Measurements from ENCODE around the gene CAPN1. TPM values are rescaled to one million over a fixed set of nuclear protein-coding genes. Genes with fewer than 3 reads are reported as not detected.

The CAPN1 gene
- total RNA-seq, result 100 to 1,000 TPM; 100 to 196 (median 156) TPM

DNA sequence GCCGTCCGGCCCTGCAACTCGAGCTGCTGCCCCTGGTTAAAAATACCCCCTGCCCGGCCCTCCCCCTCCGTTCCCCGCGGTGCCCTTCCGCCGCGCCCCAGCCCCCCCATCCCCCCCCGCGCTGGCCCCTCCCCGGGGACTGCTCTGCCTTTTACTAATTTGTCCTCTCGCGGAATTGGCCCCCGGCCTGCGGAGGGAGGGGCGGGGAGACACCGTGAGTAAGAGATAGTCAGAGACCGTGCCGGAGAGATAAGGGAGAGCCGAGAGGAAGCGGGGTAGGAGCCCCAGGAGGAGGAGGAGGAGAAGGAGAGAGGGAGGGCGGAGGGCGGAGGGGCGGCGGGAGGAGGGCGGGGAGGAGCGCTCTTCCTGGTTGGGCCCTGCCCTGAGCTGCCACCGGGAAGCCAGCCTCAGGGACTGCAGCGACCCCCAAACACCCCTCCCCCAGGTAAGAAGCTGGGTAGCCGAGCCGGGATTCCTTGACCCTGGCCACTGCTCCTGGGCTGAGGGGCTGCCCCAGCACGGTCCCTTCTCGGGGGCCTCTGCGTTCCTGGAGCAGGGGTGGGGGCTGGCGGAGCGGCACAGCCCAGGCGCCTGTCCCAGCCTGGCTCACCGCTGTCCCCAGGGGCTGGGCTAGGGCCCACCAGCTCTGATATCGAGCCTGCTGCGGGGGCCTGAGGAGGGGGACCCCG, at the start of gene CAPN1:
CAPN1 (plus strand) TSS at position 360 of the 689 bp plus-strand sequence. CDS start 774 bp downstream, outside the sequence.
- Histone ChIP-seq H3K27ac (peak within 1 kb of the TSS; percentile 82 to 92 (median 90)), H3K4me1 (peaks cover 0 to 43% (median 15%) of the 10 kb centered on the region in 3 donors), H3K36me3 (peaks cover 0 to 35% of the 10 kb centered on the region in 2 donors), H3K4me3 (peak within 1 kb of the TSS; percentile 84 to 96), H3K27me3 (no peaks in the 10 kb centered on the region), H3K9me3 (no peaks in the 10 kb centered on the region)
- 0% methylated on average over 3 of the region's 43 CpGs; no CpG with 5 or more reads in 1 of the 2 donors for WGBS, 2 donors (ENCODE audit: low coverage in 1 of 2)
- ATAC-seq, result peak; percentile 79
- TF ChIP-seq POLR2AphosphoS5 (IDR thresholded peaks at IDR 0.05), result peak; percentile 56
- TF ChIP-seq, protein P1, sequence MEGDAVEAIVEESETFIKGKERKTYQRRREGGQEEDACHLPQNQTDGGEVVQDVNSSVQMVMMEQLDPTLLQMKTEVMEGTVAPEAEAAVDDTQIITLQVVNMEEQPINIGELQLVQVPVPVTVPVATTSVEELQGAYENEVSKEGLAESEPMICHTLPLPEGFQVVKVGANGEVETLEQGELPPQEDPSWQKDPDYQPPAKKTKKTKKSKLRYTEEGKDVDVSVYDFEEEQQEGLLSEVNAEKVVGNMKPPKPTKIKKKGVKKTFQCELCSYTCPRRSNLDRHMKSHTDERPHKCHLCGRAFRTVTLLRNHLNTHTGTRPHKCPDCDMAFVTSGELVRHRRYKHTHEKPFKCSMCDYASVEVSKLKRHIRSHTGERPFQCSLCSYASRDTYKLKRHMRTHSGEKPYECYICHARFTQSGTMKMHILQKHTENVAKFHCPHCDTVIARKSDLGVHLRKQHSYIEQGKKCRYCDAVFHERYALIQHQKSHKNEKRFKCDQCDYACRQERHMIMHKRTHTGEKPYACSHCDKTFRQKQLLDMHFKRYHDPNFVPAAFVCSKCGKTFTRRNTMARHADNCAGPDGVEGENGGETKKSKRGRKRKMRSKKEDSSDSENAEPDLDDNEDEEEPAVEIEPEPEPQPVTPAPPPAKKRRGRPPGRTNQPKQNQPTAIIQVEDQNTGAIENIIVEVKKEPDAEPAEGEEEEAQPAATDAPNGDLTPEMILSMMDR (IDR thresholded peaks at IDR 0.05), result no peak

DNA sequence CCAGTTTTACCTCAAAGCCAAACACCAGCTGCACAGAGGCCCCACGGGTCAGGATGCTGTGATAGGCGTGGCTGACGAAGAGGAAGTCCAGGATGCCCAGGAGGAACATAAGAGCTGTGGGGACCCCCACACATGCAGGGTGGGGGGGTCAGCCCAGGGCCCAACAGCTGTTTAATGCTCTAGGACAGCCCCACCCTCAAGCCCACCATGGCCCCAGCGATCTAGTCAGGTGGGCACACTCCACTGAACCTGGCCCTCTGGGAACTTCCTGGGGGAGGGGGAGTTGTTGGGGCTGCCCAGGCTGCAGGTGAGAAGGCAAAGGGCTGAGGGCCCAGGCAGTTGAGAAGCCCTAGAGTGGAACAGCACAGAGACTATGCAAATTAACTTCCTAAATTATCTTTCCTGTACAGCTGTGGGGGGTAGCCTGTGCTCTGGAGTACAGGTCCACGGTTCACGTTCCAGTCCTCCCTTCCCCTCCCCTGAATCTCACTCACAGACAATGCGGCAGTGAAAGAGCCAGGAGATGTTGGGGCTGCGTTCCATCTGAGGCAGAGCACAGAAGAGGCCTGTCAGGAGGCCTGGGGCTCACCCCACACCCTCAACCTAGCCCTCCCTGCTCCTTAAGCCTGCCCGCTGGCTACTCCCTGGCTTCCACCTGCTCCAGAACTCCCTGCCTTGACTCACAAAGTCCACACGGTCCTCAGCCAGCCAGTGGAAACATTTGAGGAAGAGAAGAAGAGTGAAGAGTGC, 49.3 kb upstream of the CAPN1 start:
- peak overlapping the region in 1 of 2 donors; percentile 84 for H3K4me3 ChIP-seq
- no peaks in the 10 kb centered on the region for H3K27me3 ChIP-seq
- H3K36me3 ChIP-seq, result peaks cover 0 to 57% of the 10 kb centered on the region in 2 donors
- peaks cover 0 to 43% (median 11%) of the 10 kb centered on the region in 3 donors for H3K4me1 ChIP-seq
- 0 to 20% methylated on average over 1 of the region's 10 CpGs for WGBS, 2 donors (ENCODE audit: low coverage in 1 of 2)
- TF ChIP-seq POLR2AphosphoS5 (IDR thresholded peaks at IDR 0.05) (no peak), EP300 (IDR thresholded peaks at IDR 0.05) (no peak), POLR2A (IDR thresholded peaks at IDR 0.05) (no peak)
- TF ChIP-seq, protein P1 (IDR thresholded peaks at IDR 0.05), result no peak
- no peak for ATAC-seq
- no peaks in the 10 kb centered on the region for H3K9me3 ChIP-seq
- peak overlapping the region in 2 of 4 donors; percentile 95 to 97 for H3K27ac ChIP-seq

DNA sequence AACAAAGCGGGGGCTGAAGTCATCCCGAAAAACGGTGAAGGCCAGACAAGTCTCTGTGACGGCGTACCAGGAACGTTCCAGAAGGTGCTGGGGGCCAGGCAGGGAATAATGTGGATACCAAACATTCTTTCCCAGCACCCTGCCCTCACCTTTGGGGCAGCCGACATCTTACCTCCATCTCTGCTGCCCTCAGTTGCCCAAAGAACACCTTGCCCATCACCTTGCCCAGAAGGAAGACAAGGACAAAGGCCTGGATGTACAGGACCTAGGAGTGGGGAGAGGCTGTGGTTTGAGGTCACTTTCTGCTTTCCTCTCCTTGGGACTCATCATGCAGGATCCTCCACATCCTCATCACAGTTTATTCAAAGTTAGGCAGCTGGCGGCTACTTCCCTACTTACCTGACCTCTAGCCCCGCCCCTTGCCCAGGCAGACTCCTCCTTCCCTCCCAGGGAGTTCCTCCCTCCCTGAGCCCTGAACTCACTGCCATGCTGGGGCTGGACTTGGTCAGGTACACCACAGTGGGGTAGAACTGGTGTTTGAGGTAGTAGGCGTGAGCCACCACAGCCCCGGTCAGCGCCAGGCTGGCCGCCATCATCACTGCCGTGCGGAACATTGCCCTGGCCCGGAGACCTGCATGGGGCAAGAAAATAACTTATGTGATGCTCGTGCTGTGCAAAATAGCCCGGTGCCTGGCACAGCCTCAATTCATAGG, 48.6 kb upstream of the CAPN1 start:
- Histone ChIP-seq H3K9me3 (no peaks in the 10 kb centered on the region), H3K27ac (peak overlapping the region in 3 of 4 donors; percentile 94 to 97 (median 95)), H3K4me1 (peaks cover 0 to 43% (median 11%) of the 10 kb centered on the region in 3 donors), H3K36me3 (peaks cover 0 to 50% of the 10 kb centered on the region in 2 donors), H3K4me3 (peak overlapping the region; percentile 84 to 96), H3K27me3 (no peaks in the 10 kb centered on the region)
- no peak for TF ChIP-seq POLR2A (IDR thresholded peaks at IDR 0.05)
- TF ChIP-seq POLR2AphosphoS5 (IDR thresholded peaks at IDR 0.05), result no peak
- TF ChIP-seq, protein P1 (IDR thresholded peaks at IDR 0.05), result no peak
- no peak for TF ChIP-seq EP300 (IDR thresholded peaks at IDR 0.05)
- ATAC-seq, result no peak
- WGBS, 2 donors (ENCODE audit: low coverage in 1 of 2), result 0 to 45% methylated on average over 1 to 5 of the region's 18 CpGs

DNA sequence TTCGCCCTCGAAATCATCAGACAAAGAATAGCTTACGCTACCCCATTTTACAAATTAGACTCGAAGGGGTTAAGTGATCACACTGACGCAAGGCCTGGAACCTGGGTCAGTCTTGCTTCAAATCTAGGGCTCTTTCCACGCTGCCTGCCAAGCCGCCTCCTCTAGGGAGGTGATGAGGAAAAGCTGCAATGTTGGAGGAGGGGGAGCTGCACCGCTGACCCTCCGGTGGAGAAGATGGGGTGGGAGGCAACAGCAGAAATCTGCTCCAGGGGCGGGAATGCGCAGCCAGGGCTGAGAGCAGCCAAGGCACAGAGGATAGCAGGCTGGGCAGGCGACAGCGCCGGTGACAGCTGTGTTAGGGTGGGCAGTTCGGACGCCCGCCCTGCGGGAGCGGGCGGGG, 48.0 kb upstream of the CAPN1 start:
- Histone ChIP-seq H3K4me1 (peaks cover 0 to 43% (median 11%) of the 10 kb centered on the region in 3 donors), H3K9me3 (no peaks in the 10 kb centered on the region), H3K4me3 (peak overlapping the region; percentile 84 to 96), H3K27ac (peak overlapping the region; percentile 94 to 98 (median 96)), H3K36me3 (peaks cover 0 to 44% of the 10 kb centered on the region in 2 donors), H3K27me3 (no peaks in the 10 kb centered on the region)
- 0 to 3% methylated on average over 7 to 9 of the region's 20 CpGs for WGBS, 2 donors (ENCODE audit: low coverage in 1 of 2)
- no peak for TF ChIP-seq EP300 (IDR thresholded peaks at IDR 0.05)
- TF ChIP-seq, protein P1 (IDR thresholded peaks at IDR 0.05), result no peak
- no peak for TF ChIP-seq POLR2A (IDR thresholded peaks at IDR 0.05)
- no peak for TF ChIP-seq POLR2AphosphoS5 (IDR thresholded peaks at IDR 0.05)
- ATAC-seq, result no peak
